H54 (cell line): ENCODE measurements around the gene CCL13.

ENCODE experiments used
- DNase-seq: peaks from one replicate; pipeline ENCODE4 v3.0.0; 2011; ENCODE audit warnings: low spot score, mixed read lengths; ENCODE audit not compliant: insufficient read length
- FAIRE-seq: peaks from 3 replicates; lab custom pipeline; 2011; peaks lifted over from hg19 to GRCh38; lab: Jason Lieb, UNC
- POLR2A ChIP-seq: IDR thresholded peaks from 2 replicates; pipeline ENCODE4 v1.6.1; 2011; ENCODE audit warnings: low read depth, mild to moderate bottlenecking, low read length

The CCL13 gene

DNA sequence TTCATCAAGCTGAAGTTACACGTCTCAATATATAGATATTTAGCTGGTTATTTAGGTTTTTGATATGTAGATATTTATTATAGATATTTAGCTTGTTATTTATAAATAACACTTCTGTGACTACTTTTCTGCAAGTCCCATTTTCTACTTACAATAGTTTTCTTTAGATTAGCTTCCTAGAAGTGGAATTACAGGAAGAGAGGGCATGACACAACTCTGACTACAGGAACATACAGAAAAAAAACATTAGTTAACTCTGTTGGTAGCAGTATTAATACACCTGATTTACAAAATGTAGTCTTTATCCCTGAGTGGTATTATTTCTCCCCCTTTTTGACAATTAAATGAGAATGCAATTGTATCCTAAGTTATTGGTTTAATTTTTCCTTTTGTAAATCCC, 28.0 kb downstream of the CCL13 start:
- no peak for TF ChIP-seq POLR2A
- DNase-seq (no peak), FAIRE-seq (no peak)

DNA sequence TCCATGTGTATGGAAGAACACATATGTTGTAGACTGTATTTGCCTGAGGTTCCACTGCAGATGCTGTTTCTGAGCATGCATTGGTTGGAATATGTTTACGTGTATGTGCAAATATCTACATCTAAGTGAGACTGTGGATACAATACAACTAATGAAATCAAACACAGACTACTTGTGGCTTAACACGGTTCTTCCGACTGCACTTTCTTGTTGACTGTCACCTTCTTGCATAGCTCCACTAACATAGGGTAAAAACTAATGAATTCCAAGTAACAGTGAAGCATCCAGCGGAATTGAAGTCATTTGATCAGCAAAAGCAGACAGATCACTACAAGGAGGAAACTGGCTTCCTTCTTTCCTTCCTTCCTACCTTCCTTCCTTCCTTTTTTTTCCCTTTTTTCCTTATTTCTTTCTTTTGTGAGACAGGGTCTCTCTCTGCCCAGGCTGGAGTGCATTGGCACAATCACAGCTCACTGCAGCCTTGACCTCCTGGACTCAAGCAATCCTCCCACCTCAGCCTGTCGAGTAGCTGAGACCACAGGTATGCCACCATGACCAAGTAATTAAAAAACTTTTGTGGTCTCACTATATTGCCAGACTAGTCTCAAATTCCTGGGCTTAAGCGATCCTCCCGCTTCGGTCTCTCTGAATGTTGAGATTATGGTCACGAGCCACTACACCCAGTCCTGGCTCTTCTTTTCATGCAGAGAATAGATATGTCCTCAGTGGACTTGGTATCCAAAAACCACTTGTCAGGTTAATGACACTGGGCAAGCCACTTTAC, 28.7 kb downstream of the CCL13 start:
- no peak for TF ChIP-seq POLR2A
- FAIRE-seq (no peak), DNase-seq (no peak)

DNA sequence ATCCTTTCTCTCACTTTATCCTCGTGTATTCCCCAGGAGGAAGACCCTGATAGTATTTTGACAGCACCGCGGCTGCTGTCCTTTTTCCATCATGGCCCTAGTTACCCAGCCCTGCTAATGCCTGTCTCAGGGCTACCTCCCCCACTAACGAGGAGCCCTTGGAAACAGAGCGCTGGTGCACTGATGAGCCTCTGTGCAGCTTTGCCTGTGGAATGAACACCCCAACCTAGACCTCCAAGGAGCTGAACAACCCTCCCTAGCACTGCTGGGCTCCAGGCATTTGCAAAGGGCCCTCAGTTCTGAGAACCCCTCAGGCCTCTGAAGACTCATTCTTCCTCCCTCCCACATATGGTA, 30.0 kb downstream of the CCL13 start:
- no peak for TF ChIP-seq POLR2A
- DNase-seq (no peak), FAIRE-seq (no peak)

GRCh38 chr17:34386697-34387550, 30.6 kb downstream of the CCL13 start:
- DNase-seq (no peak), FAIRE-seq (no peak)
- no peak for TF ChIP-seq POLR2A

DNA sequence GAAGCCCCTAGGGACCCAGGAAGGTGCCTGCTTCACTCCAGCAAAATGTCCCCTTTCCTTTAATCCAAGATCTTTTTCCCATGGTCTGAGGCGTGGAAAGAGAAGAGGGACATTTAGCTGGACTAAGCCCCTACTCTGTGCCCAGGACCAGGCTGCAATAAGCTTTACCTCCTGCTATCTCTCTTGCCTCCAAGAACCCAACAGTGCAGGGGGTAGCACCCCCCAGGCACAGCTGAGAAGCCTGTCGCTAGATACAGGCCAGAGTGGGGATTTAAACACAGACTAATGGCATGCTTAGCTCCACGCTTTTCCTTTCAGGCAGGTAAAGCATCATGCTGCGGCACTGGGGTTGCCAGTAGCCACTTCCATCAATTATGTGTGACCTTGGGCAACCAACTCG, 31.3 kb downstream of the CCL13 start:
- no peak for FAIRE-seq
- no peak for TF ChIP-seq POLR2A
- no peak for DNase-seq

DNA sequence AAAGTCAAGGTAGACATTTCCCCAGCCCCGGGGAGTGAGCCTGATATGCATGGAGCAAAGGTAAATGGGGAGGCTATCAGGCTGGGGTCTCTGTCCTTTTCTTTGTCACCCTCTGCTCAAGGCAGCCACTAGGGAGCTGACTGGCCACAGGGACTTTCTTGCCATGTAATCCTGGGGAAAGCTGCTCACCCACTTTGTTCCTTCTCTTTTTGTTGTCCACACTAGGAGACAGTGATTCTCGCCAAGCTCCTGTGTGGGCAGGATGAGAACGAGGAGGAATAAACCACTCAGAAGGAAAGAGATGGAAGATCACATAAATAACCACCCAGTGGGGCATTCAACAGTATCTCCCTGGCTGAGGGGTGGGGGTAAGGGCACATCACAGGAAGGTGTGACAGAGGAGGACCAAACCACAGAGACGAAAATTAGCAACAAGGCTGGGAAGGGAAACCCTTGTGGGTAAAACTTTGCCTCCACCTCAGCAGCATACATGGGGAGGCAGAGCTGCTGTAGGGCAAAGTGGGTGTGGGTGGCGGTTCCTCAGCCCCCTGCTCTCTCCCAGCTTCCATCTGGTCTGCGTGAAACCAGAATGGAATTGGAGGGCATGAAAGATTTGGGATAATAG, 33.0 kb downstream of the CCL13 start:
- DNase-seq (no peak), FAIRE-seq (no peak)
- TF ChIP-seq POLR2A: no peak

DNA sequence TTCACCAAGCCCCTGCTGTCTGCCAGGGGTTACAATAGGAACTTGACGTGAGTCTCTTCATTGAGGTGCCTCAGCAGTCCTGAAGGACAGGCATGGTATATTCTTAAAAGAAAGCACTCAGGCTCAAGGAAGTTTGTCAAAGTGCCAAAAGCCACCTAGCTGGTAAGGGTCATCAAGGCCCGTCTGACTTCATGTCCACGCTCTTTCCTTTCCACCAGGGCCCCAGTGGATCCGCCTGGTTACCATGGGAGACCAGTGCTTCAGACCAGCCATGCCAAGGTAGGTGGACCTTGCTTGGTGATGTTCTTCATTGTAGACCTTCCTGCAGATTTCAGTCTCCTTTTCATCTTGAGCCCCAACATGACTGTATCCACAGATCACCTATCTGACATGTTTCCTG, 34.4 kb downstream of the CCL13 start:
- FAIRE-seq (no peak), DNase-seq (no peak)
- TF ChIP-seq POLR2A: no peak

GRCh38 chr17:34391241-34391640, 35.0 kb downstream of the CCL13 start:
- no peak for FAIRE-seq
- no peak for TF ChIP-seq POLR2A
- DNase-seq: no peak

- TF ChIP-seq POLR2A: no peak
- DNase-seq: no peak
- FAIRE-seq: no peak
These were observed 37.1 kb downstream of the CCL13 start for GRCh38 chr17:34393401-34393800.

DNA sequence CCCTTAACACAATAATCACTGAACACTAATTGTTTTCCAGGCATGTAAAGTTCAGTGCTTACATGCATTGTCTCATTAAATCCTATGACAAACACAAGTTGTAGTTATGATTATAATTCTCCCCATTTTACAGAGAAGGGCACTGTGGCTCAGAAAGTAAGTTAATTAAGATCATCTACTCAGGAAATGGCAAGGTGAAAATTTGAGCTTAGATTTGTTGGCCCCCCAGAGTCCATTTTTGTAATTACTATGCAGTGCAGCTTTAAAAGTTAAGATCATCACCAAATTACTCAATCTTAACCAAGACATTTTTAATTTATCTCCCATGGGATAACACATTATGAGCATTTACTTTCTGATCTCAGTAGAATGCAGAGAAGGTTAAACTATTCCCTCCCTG, 41.0 kb downstream of the CCL13 start:
- no peak for FAIRE-seq
- DNase-seq: no peak
- no peak for TF ChIP-seq POLR2A

GRCh38 chr17:34398990-34399389, 42.7 kb downstream of the CCL13 start:
- no peak for TF ChIP-seq POLR2A
- no peak for FAIRE-seq
- DNase-seq: no peak

- FAIRE-seq: no peak
- no peak for DNase-seq
These were observed 43.4 kb downstream of the CCL13 start for GRCh38 chr17:34399725-34400124.

GRCh38 chr17:34400301-34400931, 44.1 kb downstream of the CCL13 start:
- no peak for DNase-seq
- no peak for FAIRE-seq
- no peak for TF ChIP-seq POLR2A

More at GRCh38 chr17:34399725-34400124, 43.4 kb downstream of the CCL13 start:
- no peak for TF ChIP-seq POLR2A

DNA sequence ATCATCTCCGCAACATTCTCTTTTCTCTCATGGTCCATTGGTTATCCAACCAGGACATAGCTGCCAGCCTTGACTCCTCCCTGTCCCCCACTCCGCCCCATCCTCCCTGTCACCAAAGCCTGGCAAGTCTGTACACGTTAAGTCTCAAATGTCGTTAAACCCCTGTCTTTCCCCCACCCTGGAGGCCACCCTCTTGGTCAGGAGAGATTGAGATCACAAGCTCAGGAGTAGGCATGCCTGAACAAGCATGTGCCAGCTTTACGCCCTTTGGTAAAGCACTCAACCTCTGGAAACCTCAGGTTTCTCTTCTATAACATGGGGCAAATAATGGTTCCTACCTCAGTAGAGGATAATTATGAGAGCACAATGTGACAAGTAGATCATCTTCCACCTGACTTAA, 44.9 kb downstream of the CCL13 start:
- DNase-seq (no peak), FAIRE-seq (no peak)
- TF ChIP-seq POLR2A: no peak
